HG03521 (cell line): ENCODE data around the gene BMPER.

Experiments
- ATAC-seq: cut with Tn5 transposase; IDR thresholded peaks from one replicate; pipeline ENCODE4 v1.9.1; 2021; ENCODE audit warnings: mild to moderate bottlenecking, moderate library complexity; ENCODE audit not compliant: unreplicated experiment

BMPER gene

DNA sequence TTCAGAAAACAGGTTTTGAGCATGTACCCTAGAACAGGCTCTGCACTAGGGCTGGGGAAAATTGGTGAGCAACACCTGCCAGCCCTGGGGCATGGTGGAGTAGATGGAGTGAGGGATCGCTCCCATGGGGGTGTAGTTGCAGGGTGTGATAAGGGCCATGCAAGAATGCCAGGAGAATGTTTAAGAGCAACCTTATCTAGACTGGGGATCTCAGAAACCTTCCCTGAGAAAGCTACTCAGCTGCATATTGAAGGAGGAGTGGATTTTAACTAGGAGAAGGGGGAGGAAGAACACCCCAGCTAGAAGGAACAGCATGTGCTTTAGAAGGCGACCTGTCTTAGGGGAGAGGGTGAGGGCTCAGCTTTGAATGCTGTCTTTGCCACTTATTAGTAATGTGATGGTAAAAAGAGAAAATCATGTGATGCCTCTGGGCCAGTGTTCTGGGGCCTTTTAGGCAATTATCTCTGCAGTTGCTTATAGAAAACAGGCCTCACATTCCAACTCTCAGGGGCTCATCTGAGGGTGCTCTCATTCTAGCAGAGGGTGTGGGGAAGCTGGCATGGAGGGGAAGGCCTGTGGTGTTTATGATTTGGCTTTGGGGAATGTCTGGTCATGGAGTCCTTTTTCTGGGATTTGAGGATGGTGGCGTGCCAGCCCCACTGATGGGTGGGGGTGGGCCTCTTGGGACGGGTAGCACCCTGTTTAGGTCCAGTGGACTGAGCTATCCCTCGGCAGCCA lies 225.4 kb downstream of the BMPER start:
- no peak for ATAC-seq

DNA sequence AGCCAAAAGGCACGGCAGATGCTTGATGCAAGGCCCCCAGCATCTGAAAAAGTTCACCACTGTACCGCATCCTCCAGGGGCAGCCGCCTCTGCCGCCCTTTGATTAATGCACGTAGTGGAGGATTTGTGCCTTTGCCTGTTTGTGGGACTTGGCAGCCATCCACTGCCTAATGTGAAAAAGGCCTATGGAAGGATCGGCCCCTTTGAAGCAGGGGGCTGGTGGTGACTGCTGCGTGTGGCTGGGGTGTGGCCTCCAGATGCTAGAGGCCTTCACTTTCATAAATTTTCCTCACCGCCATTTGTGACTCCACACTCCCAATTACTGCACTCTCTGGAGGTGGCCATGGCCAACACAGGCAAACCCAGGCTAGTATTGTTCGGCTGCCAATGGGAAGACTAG lies 226.0 kb downstream of the BMPER start:
- ATAC-seq = no peak

DNA sequence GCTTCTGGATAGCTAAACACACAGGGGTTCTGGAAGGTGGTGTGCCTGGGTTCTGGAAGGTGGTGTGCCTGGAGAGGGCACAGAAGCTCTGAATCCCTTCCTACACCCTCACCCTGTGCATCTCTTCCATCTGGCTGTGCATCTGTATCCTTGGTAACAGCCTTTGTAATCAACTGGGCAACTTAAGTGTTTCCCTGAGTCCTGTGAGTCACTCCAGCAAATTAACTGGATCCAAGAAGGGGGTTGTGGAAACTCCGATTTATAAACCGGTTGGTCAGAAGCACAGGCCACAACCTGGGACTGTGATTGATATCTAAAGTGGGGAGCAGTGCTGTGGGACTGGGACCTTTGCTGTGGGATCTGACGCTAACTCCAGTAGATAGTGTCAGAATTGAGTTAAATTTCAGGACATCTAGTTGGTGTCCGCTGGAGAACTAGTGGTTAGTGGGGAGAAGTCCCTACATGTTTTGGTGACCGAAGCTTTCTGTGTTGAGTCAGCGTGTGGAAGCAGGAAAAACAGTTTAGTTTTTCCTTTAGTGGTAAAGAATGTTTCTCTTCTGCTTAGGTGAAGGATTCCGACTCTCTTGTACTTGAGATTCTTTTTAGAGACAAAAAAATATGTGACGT lies 228.1 kb downstream of the BMPER start:
- ATAC-seq = no peak

DNA sequence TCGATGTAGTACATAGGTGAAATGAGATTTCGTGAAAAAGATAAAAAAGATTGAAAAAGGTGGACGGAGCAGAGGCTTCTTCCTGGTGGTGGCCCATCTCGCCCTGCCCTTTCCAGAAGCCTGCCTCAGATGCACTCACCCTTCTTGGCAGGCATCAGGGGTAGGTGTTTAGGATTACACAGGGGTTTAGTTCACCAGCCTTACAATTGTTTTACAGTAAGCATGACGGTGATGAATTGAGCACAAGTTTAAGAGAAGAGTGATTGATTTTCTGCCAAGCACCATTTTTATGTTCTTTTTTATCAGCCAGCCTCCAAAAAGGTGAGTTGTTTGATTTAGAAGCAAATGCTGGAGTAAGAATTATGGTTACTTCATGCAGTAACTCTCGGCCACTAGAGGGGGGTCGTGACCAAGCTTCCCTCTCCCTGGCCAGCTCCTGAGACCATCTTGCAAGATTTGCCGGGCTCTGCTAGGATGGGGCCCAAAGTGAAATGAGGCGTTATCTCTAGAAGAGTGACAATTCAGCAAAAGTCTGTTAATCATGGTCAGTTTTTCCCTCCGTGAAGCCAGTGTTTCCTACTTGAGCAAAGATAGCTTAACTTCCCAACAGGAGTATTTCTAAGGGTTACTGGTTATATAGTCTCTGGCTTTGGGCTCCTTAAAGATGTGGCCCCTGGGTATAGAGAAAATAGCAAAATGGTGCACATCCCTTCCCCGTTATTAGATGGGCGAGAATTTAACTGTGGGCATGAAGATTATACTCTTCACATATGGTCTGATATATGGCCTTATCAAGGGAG lies 228.8 kb downstream of the BMPER start:
- ATAC-seq = no peak

DNA sequence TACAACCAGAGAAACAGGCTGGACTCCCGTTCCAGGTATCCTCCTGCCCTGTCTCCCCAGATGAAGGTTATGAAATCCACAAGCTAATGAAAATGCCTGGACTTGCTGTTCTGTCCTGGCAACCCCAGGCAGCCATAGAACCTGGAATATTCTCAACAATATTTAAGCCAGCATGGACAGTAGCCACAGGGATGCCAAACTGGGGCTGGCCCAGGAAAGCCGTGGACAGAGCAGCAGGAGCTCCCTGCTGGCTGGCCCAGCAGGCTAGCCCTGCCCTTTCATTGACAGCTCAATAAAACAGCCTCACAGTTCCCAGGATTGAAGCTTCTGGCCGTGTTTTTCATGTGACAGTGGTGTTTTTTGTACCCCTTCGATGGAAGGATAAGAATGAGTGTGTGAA lies 230.6 kb downstream of the BMPER start:
- no peak for ATAC-seq

DNA sequence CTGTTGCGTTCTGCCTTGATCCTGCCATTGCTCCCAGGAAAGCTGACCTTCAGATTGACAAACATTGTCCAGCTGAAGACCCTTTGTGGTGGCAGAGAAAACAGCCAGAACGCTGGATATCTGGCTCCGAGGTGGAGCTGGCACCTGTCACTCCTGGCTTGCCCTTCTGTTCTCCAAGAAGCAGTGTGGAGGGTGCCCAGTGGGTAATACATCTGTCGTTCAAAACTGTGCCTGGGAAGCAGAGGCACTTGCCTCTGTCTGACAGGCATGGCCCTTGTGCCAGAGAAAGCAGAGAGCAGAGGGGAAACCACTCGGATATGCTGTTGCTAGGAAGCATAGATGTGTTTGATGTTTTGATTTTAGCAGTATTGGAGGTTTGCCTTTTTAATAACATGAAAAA lies 231.4 kb downstream of the BMPER start:
- ATAC-seq = no peak

DNA sequence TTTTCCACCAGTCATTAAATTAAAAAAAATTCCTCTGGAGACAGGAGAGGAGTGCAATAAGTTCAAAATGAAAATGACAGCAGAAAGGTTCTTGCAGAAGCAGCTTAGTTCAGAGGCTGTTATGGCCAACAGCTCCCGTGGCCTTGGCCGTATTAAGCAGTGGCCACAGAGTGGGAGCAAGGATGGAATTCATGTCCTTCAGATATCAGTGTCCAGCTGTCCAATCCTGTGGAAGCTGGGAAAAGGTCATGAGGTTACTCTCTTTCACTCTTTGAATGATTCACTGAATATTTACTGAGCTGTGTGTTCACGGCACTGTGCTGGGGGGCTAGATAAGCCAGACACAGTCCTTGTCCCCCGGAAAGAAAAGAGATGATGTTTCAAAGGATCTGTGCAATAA lies 231.8 kb downstream of the BMPER start:
- no peak for ATAC-seq

DNA sequence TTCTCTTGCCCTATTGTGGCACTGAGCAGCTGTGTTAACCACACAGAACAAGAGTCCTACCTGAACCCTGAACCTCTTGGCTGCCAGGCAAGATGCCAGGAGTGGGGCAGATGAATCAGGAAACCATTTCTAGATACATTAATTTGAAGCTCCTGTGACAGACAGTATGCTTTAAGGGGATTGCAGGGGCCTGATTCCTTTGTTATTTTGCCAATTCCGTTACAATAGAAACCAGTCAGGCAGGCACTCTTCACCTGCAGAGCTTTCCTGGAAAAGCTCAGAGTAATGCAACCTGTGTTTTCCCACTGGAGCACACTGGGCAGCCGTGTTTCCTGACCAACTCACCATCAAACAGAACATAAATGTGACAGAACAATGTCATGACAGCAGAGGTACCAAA lies 233.1 kb downstream of the BMPER start:
- ATAC-seq = no peak

DNA sequence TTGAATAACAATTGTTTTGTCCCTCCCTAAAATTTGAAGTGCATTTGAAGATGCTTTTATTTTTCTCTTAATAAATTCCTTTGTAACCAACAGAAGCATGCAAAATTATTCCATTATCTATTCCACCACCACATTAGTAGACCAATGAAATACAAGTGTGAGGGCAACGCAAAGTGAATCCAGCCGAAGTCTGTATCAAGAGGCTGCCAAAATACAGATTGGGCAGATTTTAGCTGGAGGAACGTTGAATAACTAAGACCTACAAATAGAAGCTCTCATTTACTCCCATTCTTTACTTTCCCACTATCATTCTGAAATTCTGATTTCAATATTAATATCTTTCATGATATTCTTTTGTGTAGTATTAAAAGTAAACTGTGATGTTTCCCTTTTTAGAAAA lies 233.7 kb downstream of the BMPER start:
- ATAC-seq = no peak

DNA sequence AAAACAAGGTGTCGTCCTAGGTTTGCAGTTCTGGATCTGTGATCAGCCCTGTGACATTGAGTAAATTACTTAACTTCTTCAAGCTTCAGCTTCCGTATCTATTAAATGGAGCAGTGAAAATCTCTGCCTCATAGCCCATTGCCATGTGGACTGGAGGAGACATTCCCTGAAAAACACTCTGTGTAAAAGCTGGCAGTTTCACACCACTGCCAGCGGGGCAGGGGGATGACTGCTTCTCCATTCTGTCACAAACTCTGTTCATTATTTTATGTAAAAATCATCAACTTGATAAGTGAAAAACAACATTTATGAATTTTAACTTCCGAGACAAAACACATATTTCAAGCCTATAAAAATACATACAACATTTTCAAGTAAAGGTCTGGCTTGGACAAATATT lies 234.7 kb downstream of the BMPER start:
- no peak for ATAC-seq

DNA sequence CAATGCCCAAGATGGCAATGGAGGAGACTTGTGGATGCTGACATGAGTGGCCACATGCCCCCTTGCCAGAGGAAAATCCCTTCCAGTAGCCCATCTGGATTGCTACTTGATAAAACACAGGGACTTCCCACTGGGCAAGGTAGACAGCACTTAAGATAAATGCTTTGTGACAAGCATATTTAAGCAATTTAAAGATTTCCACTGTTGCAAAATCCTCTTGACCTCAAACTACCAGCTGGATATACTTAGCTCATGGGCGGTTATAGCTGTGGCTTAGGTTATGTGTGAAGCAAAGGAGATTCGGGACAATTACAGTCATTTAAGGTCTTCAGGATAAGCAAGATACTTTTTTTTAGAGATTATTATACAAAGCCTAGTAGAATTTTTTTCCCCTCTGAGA lies 238.1 kb downstream of the BMPER start:
- ATAC-seq = no peak

DNA sequence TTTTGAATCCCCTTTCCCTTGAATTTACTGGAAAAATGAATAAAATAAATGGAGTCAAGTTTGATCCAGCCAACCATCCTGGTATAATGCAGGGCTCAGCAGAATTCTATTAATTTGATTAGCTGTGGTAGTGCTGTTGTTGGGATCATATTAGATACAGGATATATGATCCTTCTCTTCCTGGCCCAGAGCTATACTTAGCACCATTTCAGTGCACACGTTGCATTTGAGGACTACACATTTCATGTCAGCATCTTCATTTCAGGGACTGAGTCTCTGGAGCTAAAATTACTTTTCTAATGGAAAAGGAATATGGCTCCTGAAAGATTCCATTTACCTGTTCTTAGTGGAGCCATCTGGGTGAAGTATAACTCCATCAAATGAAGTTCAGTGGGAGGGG lies 240.3 kb downstream of the BMPER start:
- no peak for ATAC-seq

DNA sequence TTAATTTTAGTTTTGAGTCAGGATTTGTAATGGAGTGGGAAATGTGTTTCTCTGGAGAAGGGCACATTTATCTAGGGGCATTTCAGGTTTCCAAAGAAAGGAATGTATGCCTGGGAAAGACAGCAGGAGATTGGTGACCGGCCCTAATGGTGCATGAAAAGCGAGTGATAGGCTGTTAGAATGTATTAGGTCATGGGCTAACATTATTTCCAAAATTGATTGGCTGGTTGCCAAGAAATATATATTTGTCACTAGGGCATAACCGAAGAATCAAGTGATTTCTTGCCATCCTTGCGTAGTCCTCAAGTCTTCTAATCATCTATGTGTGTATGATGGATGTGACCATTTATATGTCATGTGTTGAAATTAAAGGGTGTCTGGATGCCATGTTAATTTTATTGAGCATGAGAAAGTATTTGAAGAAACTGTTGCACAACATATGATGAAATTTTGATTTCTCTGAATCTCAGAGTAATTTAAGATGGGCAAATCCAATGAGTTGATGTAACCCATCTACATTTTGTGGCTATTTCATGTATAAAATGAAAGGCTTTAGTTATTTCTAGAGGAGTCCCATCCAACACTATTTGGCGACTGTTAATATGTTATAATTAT lies 248.4 kb downstream of the BMPER start:
- ATAC-seq = no peak

DNA sequence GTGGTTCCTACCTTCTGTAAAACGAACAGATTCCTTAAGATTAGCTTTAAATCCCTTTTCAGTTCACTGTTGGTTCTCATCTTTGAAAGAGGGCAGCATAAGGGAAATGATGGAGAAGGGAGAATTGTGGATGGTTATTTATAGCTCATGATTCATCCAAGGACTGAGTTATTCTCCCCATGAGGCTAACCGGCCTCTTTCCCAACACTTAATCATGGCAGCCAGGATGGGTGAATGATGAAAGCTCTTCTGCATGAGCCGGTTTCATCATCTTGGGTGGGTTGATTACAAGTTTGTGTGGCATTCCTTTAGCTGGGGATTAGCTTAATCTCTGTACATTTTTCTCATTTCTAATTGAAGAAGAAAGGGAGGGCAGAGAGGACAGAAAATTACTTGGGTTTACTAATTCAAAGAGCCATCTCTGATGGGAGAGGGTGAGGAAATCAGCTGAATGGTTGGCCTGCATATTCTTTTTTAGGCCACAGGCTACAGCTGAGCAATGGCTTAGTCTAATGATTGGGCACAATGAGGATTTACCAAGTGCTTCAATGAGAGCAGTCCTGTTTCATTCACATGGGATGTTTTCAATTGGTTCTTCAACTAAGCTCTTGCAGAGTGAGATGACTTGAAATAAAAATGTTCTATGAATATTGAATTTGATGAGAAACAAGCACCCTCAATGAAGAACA lies 250.0 kb downstream of the BMPER start:
- ATAC-seq = no peak

DNA sequence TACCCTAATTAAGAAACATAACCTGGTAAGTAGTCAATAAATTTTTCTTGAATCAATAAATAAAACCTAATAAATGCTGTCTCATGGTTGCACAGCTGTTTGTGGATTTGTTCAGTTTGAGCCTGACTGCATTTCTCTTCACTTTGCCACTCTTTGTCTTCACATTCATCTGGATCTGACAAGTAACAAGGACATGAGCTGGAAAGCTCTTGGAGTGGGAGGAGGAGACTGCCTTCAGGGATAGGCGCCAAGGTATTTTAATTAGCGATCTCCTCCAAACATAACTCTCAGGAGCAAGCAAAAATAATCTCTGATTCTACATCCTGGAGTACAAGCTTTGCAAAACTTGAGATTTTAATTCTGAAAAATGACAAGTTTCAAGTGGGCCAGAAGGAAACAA lies 251.0 kb downstream of the BMPER start:
- ATAC-seq = no peak

DNA sequence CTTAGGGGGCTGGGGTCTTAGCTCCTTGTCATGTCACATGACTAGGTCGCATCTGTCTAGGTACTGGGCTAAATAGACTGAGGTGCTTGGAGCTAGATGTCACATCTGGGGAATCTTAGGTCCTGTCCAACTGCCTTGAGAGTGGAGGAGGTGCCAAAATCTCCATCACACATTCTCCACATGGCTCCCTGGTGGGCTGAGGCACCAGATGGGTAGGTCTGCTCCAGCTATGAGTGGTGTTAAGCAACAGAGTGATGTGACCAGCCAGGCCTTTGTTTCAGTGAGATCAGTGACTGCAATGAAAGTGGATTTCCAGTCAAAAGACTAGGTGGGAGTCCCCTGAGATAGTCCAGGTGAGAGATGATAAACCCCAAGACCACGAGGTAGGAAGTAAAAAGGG lies 251.8 kb downstream of the BMPER start:
- ATAC-seq = no peak

DNA sequence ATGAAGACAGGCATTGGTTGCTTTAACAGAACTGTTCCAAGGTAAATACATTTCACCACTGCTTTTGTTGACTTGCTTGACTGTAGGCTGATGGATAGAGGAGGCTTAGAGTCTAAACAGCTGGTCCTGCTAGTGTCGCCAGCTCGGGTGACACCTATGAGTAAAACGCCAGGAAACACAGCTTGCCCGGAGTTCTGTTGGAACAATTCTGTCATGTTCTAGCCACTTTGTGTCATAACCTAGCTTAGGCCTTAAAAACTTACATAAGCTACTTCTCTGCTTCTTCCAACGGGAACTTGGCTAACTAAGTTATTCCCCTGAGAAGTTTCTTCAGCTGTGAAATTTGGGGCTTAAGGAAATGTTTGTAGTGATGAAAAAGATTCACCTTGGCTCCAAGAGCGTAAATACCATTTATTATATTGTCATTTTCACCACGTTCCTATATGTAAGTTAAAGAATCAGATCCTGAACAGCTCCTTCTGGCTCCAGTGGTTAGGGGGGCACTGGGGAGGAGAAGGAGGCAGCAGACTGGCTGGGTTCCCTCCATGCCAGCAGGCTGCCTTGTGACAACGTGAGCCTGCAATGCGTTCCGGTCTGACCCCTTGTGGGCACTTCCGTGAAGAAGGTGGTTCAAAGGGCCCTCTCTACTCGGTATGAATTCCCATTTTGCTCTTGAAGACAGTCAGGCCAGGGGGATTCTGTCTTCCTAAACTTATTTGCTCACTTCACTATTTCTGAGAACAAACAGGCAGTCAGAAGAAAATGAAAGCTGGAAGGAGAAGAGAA lies 253.2 kb downstream of the BMPER start:
- ATAC-seq = no peak

DNA sequence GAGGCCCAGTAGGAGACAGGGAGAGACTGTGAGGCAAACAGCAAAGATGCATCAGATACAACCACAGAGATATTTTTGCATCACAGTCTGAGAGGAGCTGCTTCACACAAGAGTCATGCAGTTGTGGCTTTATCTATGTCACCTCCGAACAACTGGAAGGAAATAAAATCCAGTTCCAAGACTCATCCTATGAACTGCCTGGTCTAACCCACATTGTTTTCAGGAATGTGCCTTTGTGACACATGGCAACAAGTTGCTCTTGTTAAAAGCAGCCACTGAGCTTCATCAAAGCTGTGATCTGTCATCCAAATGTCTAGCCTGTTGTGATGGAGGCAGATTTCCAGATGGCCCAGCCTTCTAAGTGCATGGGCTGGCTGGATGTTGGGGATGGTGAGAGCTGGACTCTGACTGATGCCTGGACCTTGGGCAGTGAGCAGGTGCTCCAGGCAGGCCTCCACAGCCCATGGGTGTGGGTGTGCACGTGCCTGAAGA lies 255.0 kb downstream of the BMPER start:
- ATAC-seq = no peak

DNA sequence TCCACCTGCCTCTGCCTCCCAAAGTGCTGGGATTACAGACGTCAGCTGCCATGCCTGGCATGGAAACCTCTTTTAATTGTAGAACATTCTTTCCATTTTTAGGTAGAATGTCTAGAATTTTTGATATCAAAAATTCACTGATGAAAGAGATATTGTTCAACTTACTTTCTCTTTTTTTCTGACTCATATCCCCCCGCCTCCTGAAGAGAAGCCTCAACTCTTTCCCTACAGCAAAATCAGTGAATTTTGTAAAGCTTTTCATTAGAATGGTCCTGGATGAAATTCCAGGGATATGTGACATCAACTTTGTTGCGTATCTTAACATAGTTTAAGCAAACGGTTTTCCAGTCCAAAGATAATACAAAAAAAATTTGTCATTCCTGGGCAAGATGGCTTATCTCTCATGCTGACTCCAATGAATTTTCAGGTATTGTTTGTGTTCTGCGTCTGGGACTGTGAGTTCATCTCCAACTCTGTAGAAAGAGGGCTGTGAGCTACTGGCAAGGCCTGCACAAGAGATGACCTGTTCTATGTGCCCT lies 256.8 kb downstream of the BMPER start:
- no peak for ATAC-seq

DNA sequence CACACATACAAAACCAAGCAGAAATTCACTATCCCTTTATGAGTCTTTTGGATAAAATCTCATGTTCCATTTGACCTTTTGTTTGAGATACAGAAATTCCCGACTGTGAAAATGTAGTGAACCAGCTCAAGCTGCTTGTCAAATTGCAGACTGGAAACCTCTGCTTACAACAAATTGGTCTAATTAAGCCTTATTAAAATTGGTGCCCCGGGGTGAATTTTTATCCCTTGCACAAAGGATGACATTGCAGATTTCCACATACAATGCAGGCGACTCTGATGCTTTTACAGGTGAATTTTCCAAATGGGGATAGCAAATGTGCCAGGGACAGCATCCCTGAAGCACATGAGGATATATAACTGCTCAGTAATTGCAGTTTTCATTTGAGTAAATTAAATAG lies 257.3 kb downstream of the BMPER start:
- ATAC-seq = no peak
